Thoracic aorta (tissue), 2 donors: ENCODE data around the gene SPATA24. TPM values are rescaled to one million over a fixed set of nuclear protein-coding genes. Genes with fewer than 3 reads are reported as not detected.

ENCODE experiments used
- ATAC-seq: fragments of 150-250 bp; one replicate; pipeline ENCODE4 v1.8.0; 2017; ENCODE audit warnings: low read depth; ENCODE audit not compliant: insufficient number of reproducible peaks, low FRiP score
- DNase-seq: peaks from one replicate; pipeline ENCODE4 v3.0.0-alpha.2; 2020; ENCODE audit warnings: low spot score
- H3K27ac ChIP-seq, 2 donors: fragments of 200-600 bp; sonication (generic); 1 replicate in 1 of 2; 2 replicates in 1 of 2; pipeline ENCODE4 v1.5.1; 2016; ENCODE audit warnings: mild to moderate bottlenecking in 2 of 2, moderate library complexity in 2 of 2
- H3K27me3 ChIP-seq: fragments of 200-600 bp; sonication (generic); replicated peaks from 2 replicates; pipeline ENCODE4 v1.6.0; 2016; ENCODE audit warnings: mild to moderate bottlenecking; ENCODE audit not compliant: insufficient read depth
- H3K36me3 ChIP-seq: fragments of 200-600 bp; sonication (generic); one replicate; pipeline ENCODE4 v1.5.1; 2016
- H3K4me1 ChIP-seq, 2 donors: fragments of 200-600 bp; sonication (generic); 1 replicate in 1 of 2; 2 replicates in 1 of 2; pipeline versions ENCODE4 v1.5.1 to v1.6.0; 2016; ENCODE audit warnings: low read depth in 2 of 2, mild to moderate bottlenecking in 1 of 2; ENCODE audit not compliant: control insufficient read depth in 1 of 2
- H3K4me3 ChIP-seq: fragments of 200-600 bp; sonication (generic); 2 replicates; pipeline ENCODE4 v1.5.1; 2016; ENCODE audit warnings: mild to moderate bottlenecking
- H3K9me3 ChIP-seq: fragments of 200-600 bp; sonication (generic); 2 replicates; pipeline ENCODE4 v1.5.1; 2016
- CTCF ChIP-seq: fragments of 200-600 bp; sonication (generic); IDR thresholded peaks from one replicate; pipeline ENCODE4 v1.5.1; 2019; ENCODE audit warnings: antibody characterized with exemption
- total RNA-seq, 2 donors: library from RNA; depleted of rRNA; stranded (reverse); fragments of >200 nt; gene quantifications; one replicate each; pipeline versions ENCODE4 v1.1.0 to v1.2.3, GENCODE V29; 2016

The SPATA24 gene
- total RNA-seq, 2 donors from 2014 or later = 1.2 to 11.6 TPM

GRCh38 chr5:139422307-139422893, 18.5 kb upstream of the SPATA24 start:
- H3K27me3 ChIP-seq = no peaks in the 10 kb centered on the region
- no peak overlapping the region for H3K4me3 ChIP-seq
- H3K4me1 ChIP-seq = peaks cover 10 to 14% of the 10 kb centered on the region in 2 donors
- ATAC-seq (no peak), DNase-seq (no peak)
- H3K9me3 ChIP-seq = no peaks in the 10 kb centered on the region
- peak; percentile 68 for TF ChIP-seq CTCF
- no peak overlapping the region for H3K27ac ChIP-seq
- peaks cover 21% of the 10 kb centered on the region for H3K36me3 ChIP-seq

GRCh38 chr5:139419226-139420192, 15.6 kb upstream of the SPATA24 start:
- DNase-seq (no peak), ATAC-seq (no peak)
- H3K4me3 ChIP-seq = no peak overlapping the region
- no peaks in the 10 kb centered on the region for H3K27me3 ChIP-seq
- H3K4me1 ChIP-seq = peaks cover 28 to 41% of the 10 kb centered on the region in 2 donors
- TF ChIP-seq CTCF = no peak
- H3K9me3 ChIP-seq = no peaks in the 10 kb centered on the region
- peaks cover 21% of the 10 kb centered on the region for H3K36me3 ChIP-seq
- H3K27ac ChIP-seq = peak overlapping the region in 1 of 2 donors; percentile 19

- peaks cover 28 to 45% of the 10 kb centered on the region in 2 donors for H3K4me1 ChIP-seq
- H3K27ac ChIP-seq = peak overlapping the region; percentile 83 to 85
- H3K27me3 ChIP-seq = no peaks in the 10 kb centered on the region
- no peak for TF ChIP-seq CTCF
- no peak overlapping the region for H3K4me3 ChIP-seq
- ATAC-seq (no peak), DNase-seq (no peak)
- H3K9me3 ChIP-seq = no peaks in the 10 kb centered on the region
- H3K36me3 ChIP-seq = peaks cover 21% of the 10 kb centered on the region
Measured at GRCh38 chr5:139418793-139419192, 14.9 kb upstream of the SPATA24 start.

- H3K4me3 ChIP-seq = peak overlapping the region; percentile 0
- ATAC-seq = peak; percentile 82
- no peak for DNase-seq
- no peaks in the 10 kb centered on the region for H3K27me3 ChIP-seq
- H3K9me3 ChIP-seq = no peaks in the 10 kb centered on the region
- no peak for TF ChIP-seq CTCF
- peaks cover 21% of the 10 kb centered on the region for H3K36me3 ChIP-seq
- peak overlapping the region; percentile 83 to 85 for H3K27ac ChIP-seq
- H3K4me1 ChIP-seq = peaks cover 28 to 45% of the 10 kb centered on the region in 2 donors
Measured at GRCh38 chr5:139417214-139417613, 13.3 kb upstream of the SPATA24 start.

- no peak overlapping the region for H3K4me3 ChIP-seq
- DNase-seq (no peak), ATAC-seq (no peak)
- H3K27ac ChIP-seq = peak overlapping the region; percentile 36 to 83
- H3K36me3 ChIP-seq = peaks cover 21% of the 10 kb centered on the region
- no peak for TF ChIP-seq CTCF
- H3K4me1 ChIP-seq = peaks cover 28 to 45% of the 10 kb centered on the region in 2 donors
- no peaks in the 10 kb centered on the region for H3K9me3 ChIP-seq
- no peaks in the 10 kb centered on the region for H3K27me3 ChIP-seq
Measured at GRCh38 chr5:139416651-139417050, 12.8 kb upstream of the SPATA24 start.
